ENCODE data around the gene ABHD16A.

The ABHD16A gene

DNA sequence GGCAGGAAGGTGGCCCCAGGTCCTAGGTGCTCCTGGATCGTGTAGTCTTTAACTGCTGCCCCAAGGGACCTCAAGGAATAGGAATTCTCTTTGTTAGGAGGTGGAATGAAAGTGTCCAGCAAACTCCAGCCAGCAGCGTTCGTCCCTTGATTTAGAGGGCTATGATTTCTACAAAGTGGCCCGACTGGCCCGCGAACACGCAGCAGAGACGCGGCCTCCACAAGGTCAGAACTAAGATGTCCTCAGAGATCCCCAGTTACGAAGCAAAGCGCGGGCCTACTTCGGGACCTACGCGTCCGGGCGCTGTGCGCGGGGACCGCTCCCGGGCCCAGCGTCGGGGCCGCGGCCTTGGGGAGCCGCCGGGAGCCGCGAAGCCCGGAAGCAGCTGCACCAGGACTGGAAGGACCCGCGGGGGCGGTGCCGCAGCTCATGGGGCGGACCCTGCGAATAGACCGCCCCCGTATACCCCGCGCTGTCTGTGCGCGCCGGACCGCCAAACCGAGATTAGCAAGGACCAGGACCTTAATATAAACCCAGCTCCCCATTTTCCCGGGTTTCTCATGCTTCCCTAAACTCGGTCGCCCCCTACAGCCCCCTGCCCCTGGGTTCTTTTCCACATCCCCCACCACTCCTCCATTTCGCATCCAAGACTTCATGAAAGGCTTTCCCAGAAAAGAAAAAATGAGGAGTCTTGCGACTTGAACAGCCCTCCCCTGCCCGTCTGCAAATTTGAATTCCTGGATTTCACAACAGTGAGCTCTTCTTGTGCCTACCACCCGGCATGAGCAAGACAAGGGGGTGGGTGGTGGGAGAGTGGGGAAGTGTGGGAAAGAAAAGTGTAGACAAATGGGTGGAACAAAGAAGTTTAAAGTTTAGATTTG lies 42.5 kb downstream of the ABHD16A start, which contains the start of gene C6orf47:
Gene C6orf47 (minus strand): TSS at position 398 of the 881 bp plus-strand sequence. CDS start 831 bp downstream, outside the sequence.
- DNase-seq = peak; percentile 43 to 59 (median 51)

DNA sequence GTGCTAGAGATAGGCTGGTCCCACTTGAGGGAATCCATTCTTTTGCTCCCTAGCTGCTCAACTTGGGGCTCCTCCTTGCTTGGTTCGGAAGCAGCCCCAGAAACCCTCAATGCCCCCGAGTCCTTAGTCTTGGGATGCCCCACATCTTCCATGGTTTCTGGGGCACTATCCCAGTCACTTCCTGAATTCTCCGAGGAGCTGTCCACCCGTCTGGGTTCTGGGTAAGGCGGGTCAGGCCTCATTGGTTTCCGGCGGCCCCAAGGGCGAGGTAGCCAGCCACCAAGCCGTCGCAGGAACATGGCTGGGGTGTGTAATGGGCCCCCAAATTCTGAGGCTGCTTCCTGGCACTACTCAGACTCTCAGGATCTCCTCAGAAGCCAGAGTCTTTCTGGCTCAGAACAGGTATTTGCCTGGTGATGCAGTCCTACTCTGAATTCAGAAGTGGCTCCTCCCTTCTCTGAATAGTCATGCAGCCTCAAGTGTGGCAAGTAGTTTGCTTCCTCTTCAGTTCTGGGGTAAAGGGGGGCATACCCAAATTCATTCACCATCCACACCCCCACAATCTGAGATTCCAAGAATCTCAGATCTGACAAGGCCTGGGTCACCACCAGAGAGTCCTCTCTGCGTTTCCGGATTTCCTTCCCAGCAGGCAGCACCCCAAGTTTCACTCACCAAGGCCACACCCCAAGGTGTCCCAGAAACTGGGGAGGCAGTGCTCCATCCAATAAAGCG lies 43.3 kb downstream of the ABHD16A start:
- DNase-seq = no peak

DNA sequence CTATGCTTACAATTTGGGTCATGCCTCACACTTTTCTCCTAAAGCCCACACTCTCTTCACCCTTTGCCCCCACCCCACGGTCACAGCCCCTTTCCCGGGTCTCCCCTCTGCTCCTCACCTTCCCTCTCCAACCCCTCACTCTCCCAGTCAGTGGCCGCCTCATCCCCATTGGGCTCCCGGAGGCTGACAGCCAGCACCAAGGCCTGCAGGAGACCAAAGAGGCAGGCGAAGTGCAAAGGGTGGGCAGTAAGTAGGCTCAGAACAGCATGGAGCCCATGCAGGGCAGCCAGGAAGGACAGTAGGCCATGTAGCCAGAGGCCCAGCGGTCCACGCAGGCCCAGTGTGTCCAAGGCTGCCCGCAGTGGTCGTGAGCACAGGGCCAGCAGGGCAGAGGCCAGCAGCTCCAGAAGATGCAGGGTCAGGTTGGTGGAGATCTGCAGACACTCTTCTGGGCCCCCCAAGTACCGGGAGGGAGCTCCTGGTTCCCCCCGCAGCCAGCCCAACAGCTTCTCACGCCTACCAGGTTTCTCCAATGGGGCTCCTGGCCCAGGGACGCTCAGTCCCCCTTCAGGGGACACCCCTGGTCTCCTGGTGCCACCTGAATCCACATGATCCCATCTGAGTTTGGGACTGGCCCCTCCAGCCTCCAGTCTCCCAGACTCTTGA lies 44.0 kb downstream of the ABHD16A start:
- DNase-seq = no peak

DNA sequence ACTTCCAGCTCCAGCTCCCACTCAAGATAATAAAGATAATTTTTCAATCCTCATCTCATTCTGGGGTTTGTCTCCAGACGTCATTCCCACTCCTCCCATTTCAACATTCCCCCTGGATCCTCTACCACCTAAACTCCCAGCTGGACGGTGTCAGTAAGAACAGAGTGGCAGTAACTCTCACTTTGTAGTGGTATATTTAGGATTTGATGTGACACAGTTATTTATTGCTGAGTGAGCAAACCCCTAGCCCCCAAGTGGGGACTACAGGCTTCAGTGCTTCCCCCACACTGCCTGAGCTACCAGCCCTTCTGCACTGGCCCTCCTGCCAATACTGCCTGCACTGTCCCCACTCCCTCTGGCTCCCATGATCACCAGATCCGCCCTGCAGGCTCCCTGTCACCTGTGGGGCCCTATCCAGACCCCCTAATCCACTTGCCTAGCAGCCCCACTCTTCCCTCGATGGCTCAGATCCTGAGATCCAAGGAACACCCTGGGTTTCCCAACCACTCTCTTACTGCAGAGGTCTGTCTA lies 44.9 kb downstream of the ABHD16A start:
- no peak for DNase-seq

DNA sequence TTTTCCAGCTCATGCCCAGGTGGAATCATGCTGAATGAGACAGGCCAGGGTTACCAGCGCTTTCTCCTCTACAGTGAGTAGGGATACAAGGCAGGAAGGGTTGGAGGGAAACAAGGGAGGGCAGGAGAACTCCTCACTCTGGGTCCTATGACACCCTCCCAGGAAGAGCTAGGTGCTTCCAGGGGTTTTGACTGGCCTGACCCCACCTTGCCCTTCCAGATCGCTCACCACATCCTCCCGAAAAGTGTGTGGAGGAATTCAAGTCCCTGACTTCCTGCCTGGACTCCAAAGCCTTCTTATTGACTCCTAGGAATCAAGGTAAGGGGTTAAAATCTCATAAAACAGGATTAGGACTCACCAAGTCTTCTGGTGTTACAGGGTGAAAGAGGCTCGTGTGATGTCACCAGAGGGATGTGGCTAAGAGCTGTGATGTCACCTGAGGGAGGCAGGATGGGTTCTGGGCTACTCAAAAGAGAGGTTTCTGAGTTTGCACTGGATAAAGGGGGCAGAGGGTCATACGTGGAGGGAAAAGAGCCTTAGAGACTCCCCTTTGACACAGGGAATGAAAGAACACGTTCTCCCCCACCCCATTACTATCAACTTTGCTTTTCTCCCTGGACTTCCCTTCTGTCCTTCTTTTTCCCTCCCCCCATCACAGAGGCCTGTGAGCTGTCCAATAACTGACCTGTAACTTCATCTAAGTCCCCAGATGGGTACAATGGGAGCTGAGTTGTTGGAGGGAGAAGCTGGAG lies 45.5 kb downstream of the ABHD16A start:
- no peak for DNase-seq

DNA sequence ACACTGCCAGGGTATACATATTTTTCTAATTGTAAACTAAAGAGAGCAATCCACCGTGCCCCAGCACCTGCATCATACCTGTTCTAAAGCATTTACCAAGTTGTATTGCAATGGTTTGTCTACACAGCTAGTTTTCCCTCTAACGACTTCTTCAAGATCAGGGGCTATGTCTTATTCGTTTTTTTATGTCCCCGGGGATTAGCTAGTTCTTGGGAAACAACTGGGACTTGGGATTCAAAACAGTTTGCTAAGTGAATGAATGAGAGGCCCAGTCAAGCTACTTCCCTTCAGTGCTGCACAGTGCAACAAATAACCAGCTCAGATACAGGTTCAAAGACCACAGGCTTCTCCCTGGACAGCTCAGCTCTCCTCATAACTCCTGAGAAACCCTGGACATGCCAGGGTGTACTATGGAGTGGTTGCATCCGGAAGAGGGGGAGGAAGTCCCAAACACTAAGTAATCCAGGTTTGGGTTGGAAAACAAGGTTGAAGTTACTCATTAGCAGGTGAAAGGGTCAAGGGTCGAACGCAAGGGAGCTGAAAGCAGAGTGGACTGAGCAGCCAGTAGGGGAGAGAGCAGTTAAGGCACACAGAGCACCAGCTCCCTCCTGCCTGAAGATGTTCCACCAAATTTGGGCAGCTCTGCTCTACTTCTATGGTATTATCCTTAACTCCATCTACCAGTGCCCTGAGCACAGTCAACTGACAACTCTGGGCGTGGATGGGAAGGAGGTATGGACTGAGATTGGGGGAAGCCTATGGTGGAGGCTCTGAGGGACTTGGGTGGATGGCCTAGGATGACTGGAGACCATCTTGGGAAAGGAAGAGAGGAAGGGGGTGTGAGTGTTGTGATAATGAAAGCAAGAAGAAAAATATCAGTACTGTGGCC lies 47.5 kb downstream of the ABHD16A start, which contains the start of gene APOM:
Gene APOM (plus strand): TSS at position 546 of the 889 bp plus-strand sequence. CDS start 73 bp downstream, at position 619.
- no peak for DNase-seq

DNA sequence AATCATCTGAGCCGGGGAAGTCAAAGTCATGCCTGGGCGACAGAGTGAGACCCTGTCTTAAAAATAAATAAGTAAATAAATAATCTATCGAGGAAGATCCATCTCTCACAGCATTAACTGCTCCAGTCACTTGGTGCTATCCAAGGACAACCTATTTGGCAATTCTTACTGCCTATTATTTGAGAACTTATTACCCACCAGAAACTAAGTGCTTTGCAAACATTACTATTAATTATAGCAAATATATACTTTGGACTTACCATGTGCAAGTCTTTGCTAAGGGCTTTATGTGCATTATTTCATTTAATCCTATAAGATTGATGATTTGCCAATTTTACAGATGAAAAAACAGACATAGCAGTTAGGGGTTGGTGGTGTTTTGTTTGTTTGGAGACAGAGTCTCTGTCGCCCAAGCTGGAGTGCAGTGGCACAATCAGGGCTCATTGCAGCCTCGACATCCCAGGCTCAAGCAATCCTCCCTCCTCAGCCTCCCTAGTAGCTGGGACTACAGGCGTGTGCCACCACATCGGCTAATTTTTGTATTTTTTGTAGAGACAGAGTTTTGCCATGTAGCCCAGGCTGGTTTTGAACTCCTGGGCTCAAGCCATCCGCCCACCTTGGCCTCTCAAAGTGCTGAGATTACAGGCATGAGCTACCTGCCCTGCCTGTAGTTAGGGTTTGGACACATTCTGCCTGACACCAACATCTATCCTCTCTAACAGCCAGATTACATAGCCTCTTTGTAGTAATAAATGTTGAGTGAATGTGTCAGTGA lies 48.4 kb downstream of the ABHD16A start:
- DNase-seq = no peak

DNA sequence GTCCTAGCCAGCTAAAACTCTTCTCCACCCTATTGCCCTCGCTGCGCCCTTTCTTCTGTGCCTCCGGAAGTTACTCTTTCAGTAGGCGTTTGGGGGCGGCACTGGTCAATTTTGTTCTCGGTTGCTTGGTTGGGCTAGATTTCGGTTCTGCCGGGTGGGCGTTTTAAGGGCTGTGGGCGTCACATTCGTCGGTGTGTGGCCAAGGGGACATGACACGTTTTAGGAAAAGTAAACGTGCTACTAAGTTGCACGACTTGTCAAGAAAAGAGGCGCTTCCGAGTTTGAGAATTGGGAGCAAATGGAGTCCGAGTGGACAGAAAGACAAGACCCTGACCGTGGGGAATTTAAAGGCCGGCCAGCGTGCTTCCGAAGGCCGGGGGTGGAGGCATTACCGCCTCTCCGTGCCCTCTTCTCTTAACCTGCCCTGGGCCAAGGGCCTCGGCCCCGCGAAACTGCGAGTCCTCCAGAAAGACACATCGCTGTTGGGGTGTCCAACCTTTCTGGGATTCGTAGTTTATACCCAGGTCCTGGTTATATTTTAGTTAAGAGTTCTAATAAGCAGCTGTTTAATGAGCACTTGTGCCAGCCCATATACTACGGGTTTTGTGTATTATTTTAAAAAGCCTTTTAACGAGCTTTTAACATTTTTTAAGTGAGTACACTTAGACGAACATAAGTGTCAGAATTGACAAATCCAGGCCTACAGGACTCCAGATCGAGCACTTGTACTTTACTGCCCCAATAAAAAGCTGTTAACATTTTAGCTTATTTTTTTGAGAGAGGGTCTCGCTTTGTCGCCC lies 50.0 kb downstream of the ABHD16A start:
- peak in 3 of 4 experiments; percentile 81 to 85 (median 84) for DNase-seq

DNA sequence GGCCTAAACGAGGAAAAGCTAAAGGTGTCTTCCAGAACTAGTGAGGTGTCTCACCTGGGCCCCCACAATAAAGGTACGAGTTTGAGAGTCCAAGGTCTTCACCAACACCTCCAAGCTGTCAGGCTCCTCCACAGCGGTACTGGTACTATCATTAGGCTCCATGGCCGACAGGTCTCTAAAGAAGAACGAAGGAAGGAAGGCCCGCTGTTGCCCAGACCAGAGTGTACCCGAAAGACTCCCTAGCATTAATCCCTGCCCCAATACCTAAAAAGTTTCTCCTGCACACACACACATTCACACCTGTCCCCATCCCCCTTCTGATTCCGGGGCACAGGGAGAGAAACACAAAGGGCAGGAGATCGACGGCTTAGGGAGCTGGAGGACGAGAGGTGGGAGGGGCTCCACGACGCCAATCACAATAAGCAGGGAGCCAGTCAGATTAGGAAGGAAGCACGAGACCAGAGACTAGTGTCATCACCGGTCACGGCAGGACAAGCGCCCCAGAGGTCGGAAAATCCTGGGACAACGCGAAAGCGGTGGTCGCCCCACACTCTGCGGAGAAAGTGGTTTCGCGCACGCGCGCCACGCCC lies 51.4 kb downstream of the ABHD16A start:
- no peak for DNase-seq

DNA sequence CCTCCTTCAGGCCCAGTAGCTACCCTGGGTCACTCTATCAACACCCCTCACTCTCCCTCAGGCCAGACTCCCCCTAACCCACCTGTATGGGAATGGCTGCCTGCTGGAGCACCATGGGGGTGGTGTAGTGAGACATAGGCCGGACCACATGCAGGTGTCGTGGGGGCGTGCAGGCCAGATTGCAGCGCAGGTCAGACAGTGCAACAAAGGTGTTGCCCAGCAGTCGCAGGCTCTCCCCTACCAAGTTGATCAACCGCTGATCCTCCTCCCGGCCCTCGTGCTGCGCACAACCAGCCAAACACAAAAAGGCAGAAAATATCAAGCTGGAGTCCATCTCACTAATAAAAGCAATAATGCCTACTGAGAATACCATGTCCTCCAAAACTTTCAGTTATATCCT lies 57.8 kb downstream of the ABHD16A start:
- no peak for DNase-seq

DNA sequence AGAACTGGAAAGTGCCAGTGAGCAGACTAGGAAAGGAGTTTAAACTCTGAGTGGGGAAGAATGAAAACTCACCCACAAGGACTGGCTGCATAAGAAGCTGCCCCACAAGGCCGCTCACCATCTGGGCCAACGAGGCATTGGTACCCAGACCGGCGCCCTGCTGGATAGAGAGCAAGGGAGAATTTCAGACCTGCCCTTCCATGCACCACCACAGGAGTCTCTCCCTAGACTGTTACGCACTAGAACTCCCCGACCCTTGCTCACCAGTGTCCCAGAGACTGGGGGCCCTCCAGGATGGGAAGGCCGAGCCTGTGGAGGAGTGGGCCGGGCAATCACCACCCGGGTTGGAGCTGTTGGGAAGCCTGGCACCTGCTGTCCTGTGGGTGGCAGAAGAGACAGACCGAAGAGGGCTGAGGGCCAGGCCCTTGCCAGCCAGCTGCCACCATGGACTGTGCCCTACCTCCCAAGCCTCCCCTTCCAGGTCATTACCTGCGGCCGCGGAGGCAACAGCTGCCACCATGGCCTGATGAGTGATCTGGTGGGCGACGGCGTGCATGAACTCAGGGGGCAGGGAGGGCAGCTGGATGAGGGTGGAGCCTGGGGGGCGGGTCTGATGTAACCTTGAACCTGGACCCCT lies 59.2 kb downstream of the ABHD16A start:
- DNase-seq = no peak

DNA sequence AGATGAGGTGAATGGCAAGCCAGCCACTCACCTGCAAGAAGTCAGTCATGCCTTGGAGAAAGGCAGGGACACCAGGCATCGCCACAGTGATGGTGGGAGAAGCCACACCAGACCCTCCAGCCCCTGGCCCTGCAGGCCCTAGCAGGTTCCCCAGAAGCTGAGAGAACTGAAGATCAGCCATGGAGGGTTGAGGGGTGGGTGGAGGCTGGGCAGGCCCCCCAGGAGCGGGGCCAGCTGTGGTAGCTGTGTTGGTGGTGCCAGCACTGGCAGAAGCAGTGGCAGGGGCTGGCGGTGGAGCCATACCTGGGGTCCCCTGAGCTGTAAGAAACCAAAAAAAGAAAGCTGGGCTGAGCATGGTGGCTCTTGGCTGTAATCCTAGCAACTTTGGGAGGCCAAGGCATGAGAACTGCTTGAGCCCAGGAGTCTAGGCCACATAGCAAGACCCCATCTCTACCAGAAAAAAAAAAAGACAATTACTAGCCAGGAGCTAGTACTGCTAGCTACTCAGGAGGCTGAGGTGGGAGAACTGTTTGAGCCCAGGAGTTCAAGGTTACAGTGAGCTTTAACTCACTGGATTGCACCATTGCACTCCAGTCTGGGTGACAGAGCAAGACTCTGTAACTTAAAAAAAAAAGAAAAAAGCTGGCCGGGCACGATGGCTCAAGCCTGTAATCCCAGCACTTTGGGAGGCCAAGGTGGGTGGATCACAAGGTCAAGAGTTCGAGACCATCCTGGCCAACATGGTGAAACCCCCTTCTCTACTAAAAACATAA lies 60.1 kb downstream of the ABHD16A start:
- DNase-seq = no peak

DNA sequence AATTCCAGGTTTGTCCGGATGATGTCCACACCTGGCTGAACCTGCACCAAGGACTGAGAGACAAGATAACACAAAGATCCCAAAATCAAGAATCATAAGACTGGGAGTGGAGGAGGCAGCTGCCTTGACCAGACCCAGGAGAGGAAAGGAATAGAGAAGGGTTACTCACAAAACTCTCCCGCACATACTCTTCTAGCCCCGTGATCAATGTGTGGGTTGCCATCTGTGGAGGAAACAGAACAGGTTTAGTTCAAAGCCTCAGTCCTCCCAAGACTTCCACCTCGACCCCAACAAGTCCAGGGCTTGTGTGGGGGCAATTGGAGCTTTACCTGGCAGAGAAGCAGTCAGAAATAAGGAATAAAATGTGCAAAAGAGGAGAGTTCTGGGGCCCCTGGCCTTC lies 61.8 kb downstream of the ABHD16A start:
- DNase-seq = no peak

DNA sequence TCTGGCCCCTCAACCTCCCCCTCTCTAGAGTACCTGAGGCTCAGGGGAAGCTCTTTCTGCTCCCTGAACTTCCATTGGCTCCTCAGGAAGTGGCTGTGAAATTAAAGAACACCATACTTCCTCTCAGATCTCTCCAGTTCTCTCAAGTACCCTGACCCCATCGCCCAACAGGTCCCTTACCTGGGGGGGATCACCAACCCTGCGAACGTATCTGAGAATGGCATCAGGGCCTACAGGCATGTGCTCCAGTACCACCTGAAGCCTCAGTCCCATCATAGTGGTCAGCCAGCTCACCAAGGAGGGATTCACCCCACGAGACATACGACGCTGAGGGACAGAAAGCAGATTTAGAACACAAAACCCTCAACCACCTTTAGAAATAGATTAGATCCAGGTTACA lies 62.5 kb downstream of the ABHD16A start:
- no peak for DNase-seq

DNA sequence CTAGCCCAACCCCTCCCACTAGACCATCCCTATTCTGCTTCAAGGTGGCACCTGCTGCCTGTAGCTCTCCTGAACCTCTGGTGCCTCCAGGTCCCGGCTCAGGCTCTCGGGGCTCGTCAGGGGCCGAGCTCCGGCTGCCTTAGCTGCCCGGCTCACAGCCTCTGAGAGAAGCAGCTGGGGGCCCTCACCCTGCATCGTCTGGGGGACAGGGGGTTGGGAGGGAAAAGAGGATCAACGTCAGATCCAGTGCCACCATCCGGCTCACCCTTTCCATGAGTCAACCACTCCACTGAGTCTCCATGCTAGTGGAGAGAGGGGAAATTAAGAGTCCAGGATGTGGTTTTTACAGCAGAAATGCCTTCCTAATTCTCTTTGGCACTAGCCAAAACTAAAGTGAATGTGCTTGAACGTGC lies 63.7 kb downstream of the ABHD16A start:
- DNase-seq = no peak

DNA sequence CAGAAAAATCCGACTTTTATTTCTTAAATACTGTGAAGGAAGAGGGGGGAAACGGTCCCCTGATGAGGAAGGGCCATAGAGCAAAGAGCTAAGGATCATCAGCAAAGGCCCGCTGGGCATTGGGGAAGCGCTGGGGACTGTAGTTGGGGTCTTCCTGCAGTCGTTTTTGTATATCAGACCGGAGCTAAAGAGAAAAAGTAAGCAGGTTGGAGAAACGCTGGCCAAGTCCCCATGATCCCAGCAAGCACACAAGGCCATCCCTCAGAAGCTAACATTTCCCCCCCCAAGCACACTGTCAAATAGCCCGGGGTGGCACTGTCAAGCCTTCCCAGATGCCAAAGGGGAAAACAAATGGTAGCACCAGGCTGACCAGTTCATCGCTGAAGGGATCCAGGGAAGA lies 64.1 kb downstream of the ABHD16A start:
- no peak for DNase-seq
